ENCODE measurements around the gene DOK1. TPM values are rescaled to one million over a fixed set of nuclear protein-coding genes. Genes with fewer than 3 reads are reported as not detected.
A peak's percentile ranks its signal among the peaks of the same experiment; 100 is the strongest.

Gene DOK1
- total RNA-seq, 4 donors from 2014 or later: 14.5 to 38.0 (median 26.3) TPM

- DNase-seq: no peak
- Histone ChIP-seq H3K27me3 (no peaks in the 10 kb centered on the region), H3K36me3 (peaks cover 0 to 11% (median 0%) of the 10 kb centered on the region in 3 donors), H3K4me3 (no peak overlapping the region), H3K4me1 (peaks cover 0 to 5% (median 2%) of the 10 kb centered on the region in 4 donors), H3K27ac (no peak overlapping the region), H3K9me3 (no peaks in the 10 kb centered on the region)
- TF ChIP-seq CTCF (IDR thresholded peaks at IDR 0.05) (no peak), POLR2A (IDR thresholded peaks at IDR 0.05) (no peak)
Observed at GRCh38 chr2:74537140-74537539, 17.4 kb upstream of the DOK1 start.

GRCh38 chr2:74538881-74539339 is 15.6 kb upstream of the DOK1 start:
- Histone ChIP-seq H3K4me3 (peak overlapping the region in 2 of 4 donors; percentile 1 to 26), H3K27me3 (no peaks in the 10 kb centered on the region), H3K36me3 (no peaks in the 10 kb centered on the region), H3K27ac (peak overlapping the region in 1 of 4 donors; percentile 65), H3K4me1 (peaks cover 0 to 5% (median 2%) of the 10 kb centered on the region in 4 donors), H3K9me3 (no peaks in the 10 kb centered on the region)
- TF ChIP-seq CTCF (IDR thresholded peaks at IDR 0.05): no peak
- TF ChIP-seq POLR2A (IDR thresholded peaks at IDR 0.05): no peak
- peak in 1 of 3 donors; percentile 48 for DNase-seq

- Histone ChIP-seq H3K4me3 (no peak overlapping the region), H3K27ac (no peak overlapping the region), H3K9me3 (no peaks in the 10 kb centered on the region), H3K4me1 (peaks cover 0 to 5% (median 2%) of the 10 kb centered on the region in 4 donors), H3K27me3 (no peaks in the 10 kb centered on the region), H3K36me3 (no peaks in the 10 kb centered on the region)
- DNase-seq: no peak
- no peak for TF ChIP-seq CTCF (IDR thresholded peaks at IDR 0.05)
- no peak for TF ChIP-seq POLR2A (IDR thresholded peaks at IDR 0.05)
Observed at GRCh38 chr2:74540291-74540690, 14.2 kb upstream of the DOK1 start.

- H3K27me3 ChIP-seq: no peaks in the 10 kb centered on the region
- no peak overlapping the region for H3K4me3 ChIP-seq
- DNase-seq: no peak
Observed at GRCh38 chr2:74542978-74543377, 11.5 kb upstream of the DOK1 start.

GRCh38 chr2:74544634-74545033 is 9.9 kb upstream of the DOK1 start:
- peak in 1 of 3 donors; percentile 47 for DNase-seq
- TF ChIP-seq CTCF (IDR thresholded peaks at IDR 0.05) (peak in 3 of 6 experiments; percentile 22 to 40 (median 35)), POLR2A (IDR thresholded peaks at IDR 0.05) (no peak)
- no peak overlapping the region for H3K4me3 ChIP-seq
- H3K27ac ChIP-seq: no peak overlapping the region
- H3K36me3 ChIP-seq: no peaks in the 10 kb centered on the region
- H3K9me3 ChIP-seq: no peaks in the 10 kb centered on the region
- peaks cover 0 to 12% (median 7%) of the 10 kb centered on the region in 4 donors for H3K4me1 ChIP-seq
- no peaks in the 10 kb centered on the region for H3K27me3 ChIP-seq

More at GRCh38 chr2:74542978-74543377, 11.5 kb upstream of the DOK1 start:
- TF ChIP-seq POLR2A (IDR thresholded peaks at IDR 0.05): no peak
- TF ChIP-seq CTCF (IDR thresholded peaks at IDR 0.05): no peak
- H3K9me3 ChIP-seq: no peaks in the 10 kb centered on the region
- no peak overlapping the region for H3K27ac ChIP-seq
- H3K36me3 ChIP-seq: no peaks in the 10 kb centered on the region
- H3K4me1 ChIP-seq: peaks cover 0 to 5% (median 2%) of the 10 kb centered on the region in 4 donors

GRCh38 chr2:74546004-74546403 is 8.5 kb upstream of the DOK1 start:
- H3K27me3 ChIP-seq: no peaks in the 10 kb centered on the region
- H3K4me1 ChIP-seq: peaks cover 0 to 13% (median 9%) of the 10 kb centered on the region in 4 donors
- H3K4me3 ChIP-seq: no peak overlapping the region
- H3K9me3 ChIP-seq: no peaks in the 10 kb centered on the region
- DNase-seq: no peak
- H3K27ac ChIP-seq: no peak overlapping the region
- TF ChIP-seq CTCF (IDR thresholded peaks at IDR 0.05) (no peak), POLR2A (IDR thresholded peaks at IDR 0.05) (no peak)
- no peaks in the 10 kb centered on the region for H3K36me3 ChIP-seq

Measured in Peyer's patch (tissue), 4 donors.